ENCODE measurements around the gene SPSB1. TPM values are rescaled to one million over a fixed set of nuclear protein-coding genes. Genes with fewer than 3 reads are reported as not detected.
A peak's percentile ranks its signal among the peaks of the same experiment; 100 is the strongest.

Gene SPSB1
- total RNA-seq, 4 donors from 2014 or later: 69.3 to 168 (median 94.1) TPM

- Histone ChIP-seq H3K4me3 (no peak overlapping the region), H3K27me3 (no peaks in the 10 kb centered on the region), H3K4me1 (peaks cover 0 to 37% (median 0%) of the 10 kb centered on the region in 4 donors), H3K36me3 (peaks cover 0 to 4% (median 0%) of the 10 kb centered on the region in 3 donors), H3K9me3 (no peaks in the 10 kb centered on the region), H3K27ac (no peak overlapping the region)
- TF ChIP-seq, protein P1, sequence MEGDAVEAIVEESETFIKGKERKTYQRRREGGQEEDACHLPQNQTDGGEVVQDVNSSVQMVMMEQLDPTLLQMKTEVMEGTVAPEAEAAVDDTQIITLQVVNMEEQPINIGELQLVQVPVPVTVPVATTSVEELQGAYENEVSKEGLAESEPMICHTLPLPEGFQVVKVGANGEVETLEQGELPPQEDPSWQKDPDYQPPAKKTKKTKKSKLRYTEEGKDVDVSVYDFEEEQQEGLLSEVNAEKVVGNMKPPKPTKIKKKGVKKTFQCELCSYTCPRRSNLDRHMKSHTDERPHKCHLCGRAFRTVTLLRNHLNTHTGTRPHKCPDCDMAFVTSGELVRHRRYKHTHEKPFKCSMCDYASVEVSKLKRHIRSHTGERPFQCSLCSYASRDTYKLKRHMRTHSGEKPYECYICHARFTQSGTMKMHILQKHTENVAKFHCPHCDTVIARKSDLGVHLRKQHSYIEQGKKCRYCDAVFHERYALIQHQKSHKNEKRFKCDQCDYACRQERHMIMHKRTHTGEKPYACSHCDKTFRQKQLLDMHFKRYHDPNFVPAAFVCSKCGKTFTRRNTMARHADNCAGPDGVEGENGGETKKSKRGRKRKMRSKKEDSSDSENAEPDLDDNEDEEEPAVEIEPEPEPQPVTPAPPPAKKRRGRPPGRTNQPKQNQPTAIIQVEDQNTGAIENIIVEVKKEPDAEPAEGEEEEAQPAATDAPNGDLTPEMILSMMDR (IDR thresholded peaks at IDR 0.05): no peak
- DNase-seq: peak in 1 of 3 donors; percentile 25
Observed at GRCh38 chr1:9346566-9346965, 53.9 kb downstream of the SPSB1 start.

- no peaks in the 10 kb centered on the region for H3K9me3 ChIP-seq
- TF ChIP-seq, protein P1 (IDR thresholded peaks at IDR 0.05): no peak
- no peak for TF ChIP-seq POLR2A (IDR thresholded peaks at IDR 0.05)
- no peak overlapping the region for H3K27ac ChIP-seq
- peaks cover 0 to 44% (median 0%) of the 10 kb centered on the region in 4 donors for H3K4me1 ChIP-seq
- no peaks in the 10 kb centered on the region for H3K27me3 ChIP-seq
- DNase-seq: no peak
- H3K36me3 ChIP-seq: peaks cover 0 to 4% (median 0%) of the 10 kb centered on the region in 3 donors
- no peak overlapping the region for H3K4me3 ChIP-seq
Observed at GRCh38 chr1:9347095-9347850, 54.6 kb downstream of the SPSB1 start.

- H3K27me3 ChIP-seq: no peaks in the 10 kb centered on the region
- DNase-seq: no peak
- H3K4me3 ChIP-seq: no peak overlapping the region
- H3K4me1 ChIP-seq: peaks cover 0 to 45% (median 0%) of the 10 kb centered on the region in 4 donors
- TF ChIP-seq, protein P1 (IDR thresholded peaks at IDR 0.05): no peak
- no peak for TF ChIP-seq POLR2A (IDR thresholded peaks at IDR 0.05)
- peaks cover 0 to 4% (median 0%) of the 10 kb centered on the region in 3 donors for H3K36me3 ChIP-seq
- peak overlapping the region in 2 of 4 donors; percentile 10 to 39 for H3K27ac ChIP-seq
- H3K9me3 ChIP-seq: no peaks in the 10 kb centered on the region
Observed at GRCh38 chr1:9349331-9349851, 56.7 kb downstream of the SPSB1 start.

DNA sequence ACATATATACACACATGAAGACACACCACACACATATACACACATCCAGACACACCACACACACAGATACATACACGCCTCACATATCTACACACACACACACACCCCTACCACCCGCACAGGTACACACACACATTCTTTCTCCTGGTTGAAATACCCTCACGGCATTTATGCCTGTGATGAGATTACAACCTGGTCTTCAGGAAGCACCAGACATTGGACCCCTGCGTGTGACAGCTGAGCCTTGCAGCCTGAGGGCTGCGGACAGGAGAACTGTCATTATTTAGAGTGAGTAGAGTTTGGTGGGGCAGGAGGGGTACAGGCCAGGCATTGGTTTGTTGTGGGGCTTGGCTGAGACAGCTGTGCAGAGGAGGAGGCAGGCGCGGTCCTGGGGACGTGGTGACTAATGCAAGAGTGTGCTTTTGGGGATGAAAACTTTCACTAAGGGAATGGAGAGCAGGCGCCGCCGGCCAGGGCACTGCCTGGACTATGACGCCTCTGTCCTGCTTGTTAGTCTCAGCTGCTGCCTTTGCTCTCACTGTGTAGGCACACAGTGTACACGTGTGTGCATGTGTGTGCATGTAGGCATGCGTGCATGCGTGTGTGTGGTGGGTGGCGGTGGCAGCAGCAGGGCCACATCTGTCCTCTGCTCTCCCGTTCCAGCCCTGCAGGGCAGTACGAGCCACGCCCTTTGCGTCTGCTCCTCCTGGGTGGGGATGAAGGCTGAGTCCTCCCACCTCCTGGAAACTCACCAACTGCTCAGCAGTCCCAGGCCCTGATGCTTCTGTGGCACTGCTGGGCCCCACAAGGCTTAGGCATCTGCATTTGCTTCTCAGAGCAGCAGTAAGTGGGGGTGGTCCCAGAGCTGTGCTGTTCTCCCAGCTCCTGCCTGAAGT is 57.6 kb downstream of the SPSB1 start:
- Histone ChIP-seq H3K4me1 (peaks cover 0 to 36% (median 0%) of the 10 kb centered on the region in 4 donors), H3K36me3 (peaks cover 0 to 7% (median 0%) of the 10 kb centered on the region in 3 donors), H3K27ac (peak overlapping the region in 2 of 4 donors; percentile 10 to 39), H3K9me3 (no peaks in the 10 kb centered on the region), H3K4me3 (no peak overlapping the region), H3K27me3 (no peaks in the 10 kb centered on the region)
- no peak for DNase-seq
- no peak for TF ChIP-seq POLR2A (IDR thresholded peaks at IDR 0.05)
- TF ChIP-seq, protein P1 (IDR thresholded peaks at IDR 0.05): no peak

- DNase-seq: no peak
- TF ChIP-seq POLR2A (IDR thresholded peaks at IDR 0.05): no peak
- TF ChIP-seq, protein P1 (IDR thresholded peaks at IDR 0.05): no peak
- no peak overlapping the region for H3K4me3 ChIP-seq
- no peak overlapping the region for H3K27ac ChIP-seq
- peaks cover 0 to 14% (median 0%) of the 10 kb centered on the region in 3 donors for H3K36me3 ChIP-seq
- no peaks in the 10 kb centered on the region for H3K27me3 ChIP-seq
- peaks cover 0 to 30% (median 0%) of the 10 kb centered on the region in 4 donors for H3K4me1 ChIP-seq
- no peaks in the 10 kb centered on the region for H3K9me3 ChIP-seq
Observed at GRCh38 chr1:9350960-9351359, 58.3 kb downstream of the SPSB1 start.

All from Peyer's patch (tissue), 4 donors.